Endothelial cell of umbilical vein (primary cell): ENCODE results near the gene SCNN1B. TPM values are rescaled to one million over a fixed set of nuclear protein-coding genes. Genes with fewer than 3 reads are reported as not detected.

Experiments
- BruUV-seq: library from RNA; stranded (reverse); fragments of 400-500 nt; replicated peaks from 2 replicates; lab custom pipeline; 2021; lab: Mats Ljungman, UMichigan
- CTCF ChIA-PET: fragments of 300-600, 350-600 bp; sonication (Branson Sonifier 250); formaldehyde crosslinking; loops from one replicate; lab custom pipeline; 2021; ENCODE audit warnings: antibody characterized with exemption, inconsistent platforms; lab: Charles Lee
- POLR2A ChIA-PET: fragments of 300-600, 350-600 bp; sonication (Branson Sonifier 250); formaldehyde crosslinking; loops from one replicate; lab custom pipeline; 2021; ENCODE audit warnings: antibody characterized with exemption, inconsistent platforms; lab: Charles Lee
- DNase-seq: peaks from one replicate; pipeline ENCODE4 v3.0.0-alpha.2; 2011; ENCODE audit warnings: low read depth, low spot score
- FAIRE-seq: peaks from 2 replicates; lab custom pipeline; 2011; peaks lifted over from hg19 to GRCh38; lab: Jason Lieb, UNC
- H2AFZ ChIP-seq: 2 replicates; pipeline ENCODE4 v1.6.0; 2012; ENCODE audit warnings: low read depth, low read length, control low read depth, inconsistent platforms
- H3K27ac ChIP-seq: 2 replicates; pipeline ENCODE4 v1.5.1; 2011; ENCODE audit warnings: low read depth, mild to moderate bottlenecking, control low read depth, low read length, moderate library complexity; ENCODE audit not compliant: insufficient read depth
- H3K27me3 ChIP-seq, 2 experiments: 2 replicates each; pipeline versions ENCODE4 v1.6.0 to v1.6.1; 2011; ENCODE audit warnings: low read length in 2 of 2, mixed read lengths in 1 of 2; ENCODE audit not compliant: control insufficient read depth in 2 of 2, insufficient read depth in 2 of 2
- H3K36me3 ChIP-seq, 2 experiments: 2 replicates in 1 of 2; 3 replicates in 1 of 2; pipeline ENCODE4 v1.5.1; 2011; ENCODE audit warnings: low read length in 2 of 2, mild to moderate bottlenecking in 1 of 2, moderate library complexity in 1 of 2; ENCODE audit not compliant: control insufficient read depth in 2 of 2, insufficient read depth in 2 of 2; ENCODE audit errors: extremely low read depth in 1 of 2
- H3K4me1 ChIP-seq: 3 replicates; pipeline ENCODE4 v1.5.1; 2011; ENCODE audit warnings: mild to moderate bottlenecking, low read length; ENCODE audit not compliant: control insufficient read depth, insufficient read depth; ENCODE audit errors: extremely low read depth
- H3K4me2 ChIP-seq: 2 replicates; pipeline ENCODE4 v1.6.1; 2011; ENCODE audit warnings: low read length, control low read depth, mixed read lengths; ENCODE audit not compliant: insufficient read depth
- H3K4me3 ChIP-seq, 3 experiments: fragments of 200-600 bp in 1 of 3; sonication (generic), shearing (Covaris generic) in 1 of 3; replicated peaks in 1 of 3; 2 replicates each; pipeline ENCODE4 v1.5.1; 2011 to 2016; ENCODE audit warnings: control low read depth in 3 of 3, low read length in 3 of 3, mild to moderate bottlenecking in 2 of 3, inconsistent platforms in 1 of 3, low read depth in 1 of 3, moderate library complexity in 1 of 3; ENCODE audit not compliant: insufficient read depth in 1 of 3
- H3K79me2 ChIP-seq: 2 replicates; pipeline ENCODE4 v1.6.0; 2012; ENCODE audit warnings: low read length, inconsistent platforms; ENCODE audit not compliant: control insufficient read depth, insufficient read depth
- H3K9ac ChIP-seq: replicated peaks from 2 replicates; pipeline ENCODE3; 2011; ENCODE audit warnings: low read length, control low read depth; ENCODE audit not compliant: insufficient read depth; ENCODE audit errors: extremely low read depth
- H3K9me1 ChIP-seq: replicated peaks from 3 replicates; pipeline ENCODE4 v1.6.0; 2011; ENCODE audit warnings: mild to moderate bottlenecking, low read length; ENCODE audit not compliant: control insufficient read depth, insufficient read depth; ENCODE audit errors: extremely low read depth
- H3K9me3 ChIP-seq: replicated peaks from 2 replicates; pipeline ENCODE4 v1.5.1; 2012; ENCODE audit warnings: low read length, inconsistent platforms; ENCODE audit not compliant: control insufficient read depth, insufficient read depth
- H4K20me1 ChIP-seq: replicated peaks from 2 replicates; pipeline ENCODE3; 2011; ENCODE audit warnings: mild to moderate bottlenecking, low read length; ENCODE audit not compliant: control insufficient read depth, insufficient read depth; ENCODE audit errors: extremely low read depth
- CTCF ChIP-seq, 2 donors: IDR thresholded peaks; 1 replicate in 1 of 2; 2 replicates in 1 of 2; pipeline ENCODE4 v1.5.1; 2011; ENCODE audit warnings: low read length in 2 of 2, mild to moderate bottlenecking in 2 of 2, moderate library complexity in 2 of 2, control low read depth in 1 of 2, inconsistent platforms in 1 of 2, low read depth in 1 of 2; ENCODE audit not compliant: insufficient read depth in 1 of 2; ENCODE audit errors: extremely low read depth in 1 of 2
- FOS ChIP-seq: IDR thresholded peaks from 2 replicates; pipeline ENCODE4 v1.6.1; 2011; ENCODE audit warnings: mild to moderate bottlenecking, low read length, moderate library complexity, borderline replicate concordance; ENCODE audit not compliant: insufficient read depth
- GATA2 ChIP-seq: IDR thresholded peaks from 2 replicates; pipeline ENCODE4 v1.7.0; 2011; ENCODE audit warnings: low read depth, mild to moderate bottlenecking, moderate library complexity, mixed read lengths, low read length; ENCODE audit not compliant: insufficient read length, insufficient read depth
- JUN ChIP-seq: IDR thresholded peaks from 2 replicates; pipeline ENCODE4 v1.6.1; 2011; ENCODE audit warnings: borderline replicate concordance, low read depth; ENCODE audit not compliant: insufficient read length, insufficient read depth
- MAX ChIP-seq: IDR thresholded peaks from 2 replicates; pipeline ENCODE4 v1.6.1; 2011; ENCODE audit not compliant: insufficient read depth, insufficient read length
- POLR2A ChIP-seq: IDR thresholded peaks from 2 replicates; pipeline ENCODE4 v1.6.1; 2012; ENCODE audit warnings: low read depth, mild to moderate bottlenecking, control low read depth, low read length
- POLR2AphosphoS5 ChIP-seq: IDR thresholded peaks from 2 replicates; pipeline ENCODE4 v1.6.1; 2012; ENCODE audit warnings: low read depth, mild to moderate bottlenecking, control low read depth, low read length, moderate library complexity; ENCODE audit not compliant: insufficient read depth
- dilution Hi-C: fragments of 300-500 bp; cut with MboI; formaldehyde crosslinking; loops from one replicate; pipeline ENCODE4 v1.15.0; 2019; ENCODE audit warnings: low sequenced_read_pairs; ENCODE audit not compliant: extremely low pct_ligation_motif_present
- intact Hi-C: fragments of 100-400 bp; cut with micrococcal nuclease; formaldehyde crosslinking; loops from one replicate; pipeline ENCODE4 v1.10.0; 2022
- polyA plus RNA-seq, 4 experiments: library from polyadenylated mRNA; depleted of rRNA in 3 of 4; stranded (reverse) in 3 of 4; unstranded in 1 of 4; fragments of >200 nt; gene quantifications; 2 replicates each; pipeline versions ENCODE4 v1.2.1 to v1.2.3, GENCODE V29; 2011 to 2012; ENCODE audit warnings: missing spikeins in 1 of 4
- total RNA-seq: library from RNA; stranded (reverse); gene quantifications from 2 replicates; pipeline ENCODE4 v1.2.3, GENCODE V29; 2021

The SCNN1B gene
- total and polyA plus RNA-seq, 2 donors (not counting 3 experiments of a cell fraction or from before 2014, with no cell fraction given), result not detected

GRCh38 chr16:23321206-23321875 is 19.2 kb downstream of the SCNN1B start:
- Histone ChIP-seq H3K4me2 (no peak overlapping the region), H3K27ac (no peak overlapping the region), H3K9ac (no peak overlapping the region), H3K9me3 (no peaks in the 10 kb centered on the region), H3K36me3 (no peaks in the 10 kb centered on the region), H3K4me1 (no peaks in the 10 kb centered on the region), H3K27me3 (no peaks in the 10 kb centered on the region), H3K79me2 (no peaks in the 10 kb centered on the region), H3K4me3 (no peak overlapping the region), H3K9me1 (no peaks in the 10 kb centered on the region), H2AFZ (no peak overlapping the region), H4K20me1 (no peaks in the 10 kb centered on the region)
- intact Hi-C loops (no loop called here), dilution Hi-C loops (no loop called here)
- no TSS peak for BruUV-seq
- DNase-seq, result no peak
- ChIA-PET POLR2A (no interaction called here), CTCF (interaction anchor here (1.4 kb wide), 1 partner anchor 114 kb away, joined by 4 read pairs; no protein-coding TSS in a partner anchor)
- no peak for FAIRE-seq
- no peak for TF ChIP-seq POLR2AphosphoS5
- no peak for TF ChIP-seq JUN
- TF ChIP-seq MAX, result no peak
- TF ChIP-seq POLR2A, result no peak
- no peak for TF ChIP-seq CTCF (IDR thresholded peaks at IDR 0.05; ENCODE audit: extremely low read depth in 1 of 2, insufficient read depth in 1 of 2, low read depth in 1 of 2, low read length in 2 of 2)
- no peak for TF ChIP-seq GATA2
- no peak for TF ChIP-seq FOS
